ENCODE measurements around the gene GRIN2A.

Gene GRIN2A

DNA sequence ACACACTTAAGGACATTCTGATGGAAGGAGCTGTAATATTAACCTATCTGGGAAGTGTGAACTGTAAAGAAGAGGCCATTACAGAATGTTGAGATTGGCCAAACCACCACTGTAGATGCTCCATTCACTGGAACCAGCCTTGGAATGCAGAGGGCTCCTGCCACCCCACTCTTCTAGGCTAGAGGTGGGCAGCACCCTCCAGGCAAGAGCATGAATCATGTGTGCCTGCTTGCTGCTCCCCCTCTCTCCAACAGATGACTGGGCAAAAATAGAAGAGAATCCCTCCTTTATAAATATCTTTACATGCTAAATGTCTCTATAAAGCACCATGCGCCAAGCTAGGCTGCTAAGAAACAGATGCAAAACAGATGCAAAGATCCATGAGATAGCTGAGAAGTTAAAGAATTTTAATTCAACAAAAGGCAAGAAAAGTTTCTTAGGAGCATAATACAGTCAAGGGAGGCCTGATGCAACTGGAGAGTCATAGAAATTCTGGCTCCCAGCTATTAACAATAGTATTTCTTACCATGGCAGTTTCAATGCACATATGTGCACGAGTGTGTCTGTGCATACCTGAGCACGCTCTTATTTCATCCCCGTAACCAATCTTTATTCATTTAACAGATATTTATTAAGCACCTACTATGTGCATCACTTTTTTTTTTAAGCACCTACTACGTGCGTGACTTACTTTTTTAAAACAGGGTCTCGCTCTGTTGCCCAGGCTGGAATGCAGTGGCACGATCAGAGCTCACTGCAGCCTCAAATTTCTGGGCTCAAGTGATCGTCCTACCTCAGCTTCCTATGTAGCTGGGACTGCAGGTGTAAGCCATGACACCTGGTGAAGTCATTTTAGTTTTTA, 53.6 kb downstream of the GRIN2A start:
- no peak for DNase-seq

GRCh38 chr16:10126686-10127085, 55.5 kb downstream of the GRIN2A start:
- DNase-seq, result no peak

DNA sequence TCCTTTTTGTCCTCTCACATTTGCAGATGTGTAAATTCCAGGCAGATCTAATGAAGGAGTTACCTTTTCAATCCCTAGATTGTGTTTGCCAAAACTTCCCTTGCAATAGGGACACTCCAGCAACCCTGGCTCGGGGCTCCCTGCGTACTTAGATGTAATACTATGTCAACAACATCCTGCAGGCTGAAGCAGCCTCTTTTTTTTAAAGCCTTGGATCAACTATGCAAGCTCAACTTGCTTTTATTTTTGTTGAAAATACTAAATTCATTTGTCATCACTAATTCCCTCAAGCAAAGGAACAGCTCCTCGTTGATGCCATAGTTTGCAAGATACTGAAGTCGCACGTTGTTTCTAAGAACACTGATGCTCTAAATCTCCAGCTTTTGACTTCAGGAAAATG, 59.1 kb downstream of the GRIN2A start:
- no peak for DNase-seq

DNA sequence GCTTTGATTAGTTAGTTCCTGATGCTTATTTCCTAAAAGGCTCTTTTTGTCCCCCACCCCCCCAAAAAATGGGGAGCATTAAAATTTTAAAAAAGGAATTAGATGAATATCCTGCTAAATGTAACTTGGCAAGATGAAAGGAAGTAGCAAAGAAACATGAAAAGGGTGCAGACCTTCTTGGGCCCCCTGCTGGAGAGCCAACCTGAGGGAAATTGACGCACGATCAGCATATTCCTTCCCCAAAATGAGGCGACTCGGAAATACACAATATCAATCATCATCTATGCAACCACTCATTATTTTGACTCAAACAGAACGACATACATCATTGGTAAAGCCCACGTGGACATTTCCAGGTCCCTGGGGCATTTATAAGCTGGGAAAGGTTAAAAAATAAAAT, 59.7 kb downstream of the GRIN2A start:
- no peak for DNase-seq

- DNase-seq, result no peak
Measured at GRCh38 chr16:10121897-10122425, 60.3 kb downstream of the GRIN2A start.

- no peak for DNase-seq
Measured at GRCh38 chr16:10121491-10121890, 60.7 kb downstream of the GRIN2A start.

DNA sequence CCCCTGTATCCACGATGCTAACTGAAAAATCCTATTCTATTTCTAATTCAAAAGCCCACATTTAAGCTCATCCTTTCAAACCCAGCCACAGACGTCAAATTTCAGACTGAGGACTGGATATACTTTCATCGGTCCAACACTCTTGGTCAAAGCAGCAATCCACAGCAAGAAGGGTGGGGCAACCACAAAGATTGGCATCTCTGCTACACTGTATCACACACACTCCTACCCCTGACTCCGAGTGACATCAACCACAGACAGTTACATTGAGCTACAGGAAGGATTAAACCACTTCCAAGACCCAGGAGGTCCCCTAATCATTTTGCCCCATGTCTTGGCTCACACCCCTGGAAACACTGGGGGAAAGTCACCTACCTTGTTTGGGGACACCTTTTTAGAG, 61.3 kb downstream of the GRIN2A start:
- no peak for DNase-seq

GRCh38 chr16:10114409-10114808, 67.8 kb downstream of the GRIN2A start:
- DNase-seq, result no peak

GRCh38 chr16:10113248-10113647, 69.0 kb downstream of the GRIN2A start:
- DNase-seq, result no peak

- no peak for DNase-seq
Measured at GRCh38 chr16:10112021-10112420, 70.2 kb downstream of the GRIN2A start.

DNA sequence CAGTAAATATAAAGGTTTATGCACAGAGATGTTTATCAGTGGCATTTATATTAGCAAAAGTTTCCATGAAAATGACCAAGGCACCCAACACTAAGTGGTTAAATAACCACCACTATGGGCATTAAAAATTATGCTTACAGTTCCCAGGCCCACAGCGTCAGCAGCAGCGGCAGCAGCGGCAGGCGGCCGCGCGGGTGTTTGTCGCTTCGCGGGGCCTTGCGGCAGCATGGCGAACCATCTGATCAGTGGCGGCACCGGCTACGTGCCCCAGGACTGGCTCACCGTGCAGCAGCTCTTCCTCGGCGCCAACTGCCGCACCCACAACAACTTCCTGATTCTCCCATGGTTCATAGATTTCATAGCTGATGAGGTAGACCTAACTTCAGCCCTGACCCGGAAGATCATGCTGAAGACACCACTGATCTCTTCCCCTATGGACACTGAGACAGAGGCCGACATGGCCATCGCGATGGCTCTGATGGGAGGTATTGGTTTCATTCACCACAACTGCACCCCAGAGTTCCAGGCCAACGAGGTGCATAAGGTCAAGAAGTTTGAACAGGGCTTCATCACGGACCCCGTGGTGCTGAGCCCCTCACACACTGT, 71.0 kb downstream of the GRIN2A start:
- DNase-seq, result no peak

GRCh38 chr16:10110552-10110951, 71.7 kb downstream of the GRIN2A start:
- no peak for DNase-seq

- DNase-seq, result no peak
Measured at GRCh38 chr16:10107081-10107480, 75.1 kb downstream of the GRIN2A start.

- DNase-seq, result no peak
Measured at GRCh38 chr16:10103700-10104099, 78.5 kb downstream of the GRIN2A start.

DNA sequence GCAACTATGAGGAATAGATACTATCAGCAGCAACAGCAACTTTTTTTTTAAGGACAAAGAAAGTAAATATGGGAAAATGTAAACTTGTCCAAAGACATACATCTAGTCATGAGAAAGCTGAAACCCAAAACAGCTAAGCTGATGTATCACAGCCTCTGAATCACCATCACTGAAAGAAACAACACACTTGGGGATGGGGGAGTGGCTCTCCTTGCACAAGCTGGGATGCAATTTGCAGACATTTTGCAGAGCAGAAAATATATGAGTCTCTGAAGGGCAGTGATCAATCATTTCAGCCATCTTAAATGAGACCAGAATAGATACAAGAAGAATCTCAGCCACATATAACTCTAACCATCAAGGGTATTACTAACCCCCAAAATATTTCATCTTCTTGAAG, 79.1 kb downstream of the GRIN2A start:
- DNase-seq, result no peak

DNA sequence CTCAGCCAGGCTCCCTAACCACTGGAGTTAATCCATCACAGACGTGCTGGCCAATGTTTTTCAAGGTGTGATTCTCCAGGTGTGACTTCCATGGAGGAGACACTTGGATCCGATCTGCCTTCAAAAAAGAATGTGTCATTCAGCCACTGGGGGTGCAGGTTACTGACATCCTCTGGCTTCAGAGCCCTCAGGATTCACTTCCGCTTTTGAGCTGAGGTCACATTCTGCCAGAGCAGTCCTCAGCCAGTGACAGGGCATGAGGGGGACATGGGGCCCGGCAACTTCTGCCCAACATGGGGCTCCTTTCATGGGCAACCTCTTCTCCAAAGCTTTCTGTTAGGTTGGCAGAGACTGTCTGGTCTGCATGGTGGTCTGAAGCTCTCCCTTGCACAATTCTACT, 81.4 kb downstream of the GRIN2A start:
- no peak for DNase-seq

DNA sequence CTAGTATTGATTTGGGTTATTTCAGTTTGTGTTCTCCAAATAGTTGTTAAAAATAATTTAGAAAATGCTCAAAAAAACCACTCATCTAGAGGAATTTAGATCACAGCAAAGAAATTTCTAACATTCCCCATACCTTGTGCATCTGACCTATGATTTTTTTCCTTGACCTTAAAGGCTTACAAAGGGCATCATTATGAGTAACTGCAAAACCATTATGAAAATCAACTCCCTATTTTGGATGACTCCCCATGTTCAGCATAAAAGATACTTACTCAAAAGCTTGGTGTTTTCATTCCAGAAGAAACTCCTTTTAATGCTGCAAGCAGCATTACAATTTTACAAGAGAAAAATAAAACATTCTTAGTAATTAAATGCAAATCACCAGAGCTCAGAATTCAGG, 83.2 kb downstream of the GRIN2A start:
- no peak for DNase-seq

GRCh38 chr16:10097271-10097670, 85.0 kb downstream of the GRIN2A start:
- DNase-seq, result no peak

DNA sequence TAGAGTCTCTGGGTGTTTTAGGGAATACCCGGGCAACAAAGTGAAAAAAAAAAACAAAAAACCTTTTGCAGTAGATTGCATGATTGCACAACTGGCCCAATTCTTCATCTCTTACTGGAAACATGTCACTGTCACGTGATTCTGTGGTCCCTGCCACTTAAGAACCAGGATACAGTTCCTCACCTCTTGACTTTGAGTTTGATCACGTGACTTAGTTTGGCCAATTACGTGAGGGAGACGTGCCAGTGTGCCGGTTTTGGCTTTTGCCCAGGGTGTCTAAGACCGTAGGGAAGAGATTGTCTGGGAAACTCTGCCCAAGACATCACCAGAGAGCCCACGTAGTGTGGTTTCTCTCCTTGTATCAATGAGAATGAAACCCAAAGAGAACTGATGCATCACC, 88.7 kb downstream of the GRIN2A start:
- DNase-seq, result no peak

GRCh38 chr16:10090816-10091215, 91.4 kb downstream of the GRIN2A start:
- no peak for DNase-seq

DNA sequence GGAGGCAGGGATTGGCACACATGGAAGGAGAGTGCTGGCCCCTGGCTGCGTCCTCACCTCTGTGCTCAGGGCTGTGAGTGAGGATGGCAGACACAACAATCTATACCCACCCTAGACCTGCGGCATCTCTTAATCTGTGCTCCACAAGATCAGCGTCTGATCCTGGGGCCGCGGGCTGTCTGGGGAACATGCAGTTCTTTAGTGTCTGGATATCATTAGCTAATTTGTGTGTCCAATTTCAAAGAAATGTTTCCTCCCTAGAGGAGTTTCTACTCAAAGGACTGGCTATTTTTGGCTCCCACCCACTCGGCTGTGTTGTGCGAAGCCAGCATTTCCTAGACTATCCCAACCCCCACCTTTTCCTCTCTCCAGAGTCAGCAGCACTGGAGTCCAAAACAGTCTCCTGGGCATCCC, 93.8 kb downstream of the GRIN2A start:
- no peak for DNase-seq

GRCh38 chr16:10087151-10087550, 95.1 kb downstream of the GRIN2A start:
- no peak for DNase-seq

DNA sequence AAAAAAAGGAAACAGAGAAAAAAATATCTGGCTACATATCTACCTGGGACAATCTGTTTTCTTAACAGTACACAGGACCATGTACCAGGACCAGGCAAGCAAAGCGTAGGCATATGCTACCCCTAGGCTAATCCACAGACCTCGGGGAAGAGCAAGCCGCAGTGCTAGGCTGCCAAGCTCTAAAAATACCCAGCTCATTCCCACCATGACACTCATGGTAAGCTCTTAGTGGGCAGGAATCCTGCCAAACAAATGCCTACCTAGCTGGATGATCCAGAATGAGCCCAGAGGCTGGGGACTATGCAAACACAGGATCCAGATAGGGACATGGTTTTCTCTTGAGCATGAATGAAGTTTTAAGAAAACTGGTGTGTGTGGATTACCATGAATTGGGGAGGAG, 95.6 kb downstream of the GRIN2A start:
- no peak for DNase-seq

DNA sequence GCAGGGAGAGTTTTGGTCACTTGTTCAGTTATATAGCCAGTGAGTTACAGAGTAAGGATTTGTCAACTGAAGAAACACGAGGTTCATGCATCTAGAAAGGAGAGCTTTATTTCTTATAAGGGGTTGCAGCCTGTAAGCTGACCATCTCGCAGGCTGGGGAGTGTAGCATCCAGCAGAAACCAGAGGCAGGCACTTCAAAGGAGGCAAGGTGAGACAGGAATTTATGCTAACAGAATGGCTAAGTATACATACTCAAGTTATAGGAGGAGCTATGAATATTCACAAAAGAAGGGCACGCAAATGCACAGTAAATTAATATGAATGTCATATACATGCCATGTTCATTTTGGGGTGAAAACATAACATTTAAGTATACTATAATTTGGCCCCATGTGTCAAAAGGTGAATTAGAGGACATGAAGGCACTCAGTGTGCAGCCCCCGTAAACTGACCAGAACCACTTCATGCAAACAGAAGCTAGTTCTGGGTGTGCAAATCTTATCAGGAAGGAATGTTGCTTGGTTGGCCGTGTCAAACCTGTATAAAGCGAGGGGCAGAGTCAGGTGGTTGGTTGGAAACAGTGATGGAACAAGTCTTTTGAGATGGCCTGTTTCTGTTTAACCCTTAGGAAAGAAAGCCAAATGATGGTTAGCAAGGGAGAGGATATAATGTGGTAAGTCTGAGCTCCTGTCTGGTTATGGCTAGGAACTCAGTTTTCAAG, 97.0 kb downstream of the GRIN2A start:
- DNase-seq, result no peak

Measured in DMS53 (cell line).